ENCODE measurements around the gene TSTD1. TPM values are rescaled to one million over a fixed set of nuclear protein-coding genes. Genes with fewer than 3 reads are reported as not detected.

Gene TSTD1
- total and polyA plus RNA-seq, 2 of the 8 experiments (the other 6 are each of a cell fraction or from before 2014, with no cell fraction given), result 60.9 to 314 TPM

DNA sequence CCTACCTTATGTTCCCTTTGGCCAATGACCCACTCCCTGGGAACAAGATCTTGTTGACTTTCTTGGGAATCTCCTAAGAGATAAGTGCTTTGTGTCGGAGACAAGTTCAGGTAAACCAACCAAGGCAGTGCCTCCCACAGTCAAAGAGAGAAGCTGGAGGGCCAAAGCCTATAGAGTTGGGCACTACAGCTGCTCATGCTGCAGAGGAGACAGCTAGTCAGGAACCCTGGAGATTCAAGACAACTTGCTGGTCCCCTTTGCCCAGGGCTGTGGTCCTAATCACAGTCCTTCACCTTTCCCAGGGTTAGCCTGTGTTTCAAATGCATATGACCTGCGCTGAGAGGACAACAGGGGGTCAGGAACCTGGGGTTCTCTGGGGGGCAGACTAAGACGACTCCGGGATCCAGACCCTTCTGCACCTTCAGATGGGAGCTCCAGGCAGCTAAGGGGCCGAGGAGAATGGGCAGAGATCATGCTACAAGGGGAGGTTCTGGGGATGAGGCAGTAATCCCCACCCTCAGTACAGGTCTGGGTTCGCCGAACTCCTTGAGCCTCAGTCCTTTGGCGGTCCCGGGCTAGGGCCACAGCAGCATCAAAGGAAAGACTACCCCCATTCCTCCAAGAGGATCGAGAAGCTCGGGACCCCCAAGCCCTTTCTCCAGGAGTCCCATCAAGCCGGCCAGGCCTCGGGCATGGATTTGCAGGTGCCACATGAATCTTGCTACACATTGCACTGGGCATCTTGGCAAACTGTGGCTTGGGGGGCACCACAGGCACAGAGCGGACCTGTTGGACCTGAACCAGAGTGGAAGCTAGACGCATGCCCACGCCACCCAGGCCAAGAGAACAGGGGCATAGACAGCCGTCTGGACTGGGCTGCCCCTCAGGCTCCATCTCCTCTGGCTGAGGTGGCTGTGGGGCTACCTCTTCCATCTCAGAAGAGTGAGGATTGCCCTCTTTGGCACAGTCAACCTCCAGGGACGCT is 9.0 kb upstream of the TSTD1 start (continued):
- no peak for TF ChIP-seq EZH2 (IDR thresholded peaks at IDR 0.05; ENCODE audit: low read depth, low read length, severe bottlenecking)
- no peak for TF ChIP-seq CHD2 (IDR thresholded peaks at IDR 0.05; ENCODE audit: low read length)
- TF ChIP-seq POLR2AphosphoS5 (IDR thresholded peaks at IDR 0.05; ENCODE audit: low read depth, low read length), result no peak
- no peak for TF ChIP-seq SP4 (IDR thresholded peaks at IDR 0.05; ENCODE audit: low read length)
- no peak for TF ChIP-seq POU5F1 (IDR thresholded peaks at IDR 0.05; ENCODE audit: low read depth, low read length)
- TF ChIP-seq MAFK (IDR thresholded peaks at IDR 0.05; ENCODE audit: low read depth, low read length), result no peak

Data from H1 (cell line).